Fibroblast of lung (primary cell): ENCODE results near the gene NUDCD2.

Experiments used
- CTCF ChIP-seq, 2 donors: IDR thresholded peaks in 1 of 2; conservative IDR thresholded peaks in 1 of 2; 1 replicate in 1 of 2; 2 replicates in 1 of 2; pipeline ENCODE4 v1.5.1; 2011 to 2012; ENCODE audit warnings: low read length in 2 of 2, control low read depth in 1 of 2, inconsistent platforms in 1 of 2, low read depth in 1 of 2, mild to moderate bottlenecking in 1 of 2
- EZH2 ChIP-seq: IDR thresholded peaks from 2 replicates; pipeline ENCODE4 v1.5.1; 2012; ENCODE audit warnings: low read length, control low read depth, mild to moderate bottlenecking; ENCODE audit errors: missing control alignments

- no peak for TF ChIP-seq CTCF (conservative IDR thresholded peaks at IDR 0.05 in 1 of 2, IDR thresholded peaks at IDR 0.05 in 1 of 2; ENCODE audit: low read depth in 1 of 2, low read length in 2 of 2)
- no peak for TF ChIP-seq EZH2
Measured at GRCh38 chr5:163453705-163454104, 6.2 kb downstream of the NUDCD2 start.
